NCI-H510A treated with DMSO at 0.1 percent for 48 hours (cell line): ENCODE results near the gene CFTR.

Experiments used
- DNase-seq: peaks from one replicate; lab custom pipeline; 2025; lab: John Stamatoyannopoulos, UW

CFTR gene

DNA sequence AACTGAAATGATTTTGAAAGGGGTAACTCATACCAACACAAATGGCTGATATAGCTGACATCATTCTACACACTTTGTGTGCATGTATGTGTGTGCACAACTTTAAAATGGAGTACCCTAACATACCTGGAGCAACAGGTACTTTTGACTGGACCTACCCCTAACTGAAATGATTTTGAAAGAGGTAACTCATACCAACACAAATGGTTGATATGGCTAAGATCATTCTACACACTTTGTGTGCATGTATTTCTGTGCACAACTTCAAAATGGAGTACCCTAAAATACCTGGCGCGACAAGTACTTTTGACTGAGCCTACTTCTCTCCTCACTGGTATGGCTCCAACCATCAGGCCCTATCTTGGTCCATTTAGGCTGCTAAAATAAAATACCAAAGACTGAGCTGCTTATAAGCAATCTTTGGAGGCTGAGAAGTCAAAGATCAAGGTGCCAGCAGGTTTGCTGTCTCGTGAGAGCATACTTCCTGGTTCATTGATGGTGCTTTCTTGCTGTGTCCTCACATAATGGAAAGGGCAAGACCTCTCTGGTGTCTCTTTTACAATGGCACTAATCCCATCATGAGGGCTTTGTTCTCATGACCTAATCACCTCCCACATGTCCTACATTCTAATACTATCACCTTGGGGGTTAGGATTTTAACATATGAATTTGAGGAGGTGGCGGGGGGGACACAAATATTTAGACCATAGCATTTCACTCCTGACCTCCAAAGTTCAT, 173.3 kb downstream of the CFTR start:
- DNase-seq: no peak

DNA sequence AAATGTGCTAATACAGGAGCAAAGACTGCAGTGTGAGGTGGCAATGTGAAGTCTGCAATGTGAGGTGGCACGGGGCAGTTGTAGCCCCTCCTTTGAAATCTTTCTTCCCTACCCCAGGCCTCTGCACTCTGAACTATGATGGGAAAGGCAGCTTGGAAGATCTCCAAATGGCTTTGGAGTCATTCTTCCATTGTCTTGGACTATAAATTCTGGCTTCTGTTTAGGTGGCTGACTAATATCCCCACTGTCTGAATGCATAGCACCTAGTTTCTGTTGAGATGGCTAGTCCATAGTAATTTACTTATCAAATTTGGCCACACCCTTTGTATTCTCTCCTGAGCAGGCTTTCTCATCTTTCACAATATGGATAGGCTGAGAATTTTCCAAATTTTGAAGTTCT, 175.0 kb downstream of the CFTR start:
- DNase-seq: no peak

DNA sequence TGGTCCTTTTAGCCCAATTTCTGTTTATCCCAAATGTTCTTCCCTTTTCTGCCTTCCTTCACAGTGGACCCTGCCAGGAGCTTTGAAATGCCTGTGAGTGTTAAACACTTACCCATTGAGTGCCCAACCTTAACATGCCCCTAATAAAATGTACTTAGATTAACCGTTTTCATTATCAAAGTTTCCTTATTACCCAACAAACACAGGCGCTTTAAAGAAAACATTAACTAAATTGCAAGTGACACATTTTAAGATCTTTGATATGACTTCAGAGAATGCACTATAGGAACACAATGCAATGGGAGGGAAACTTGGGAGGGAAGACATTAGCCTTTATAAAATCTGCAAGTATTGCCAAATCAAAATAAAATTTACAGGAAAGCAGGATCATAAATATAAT, 177.0 kb downstream of the CFTR start:
- DNase-seq: no peak

DNA sequence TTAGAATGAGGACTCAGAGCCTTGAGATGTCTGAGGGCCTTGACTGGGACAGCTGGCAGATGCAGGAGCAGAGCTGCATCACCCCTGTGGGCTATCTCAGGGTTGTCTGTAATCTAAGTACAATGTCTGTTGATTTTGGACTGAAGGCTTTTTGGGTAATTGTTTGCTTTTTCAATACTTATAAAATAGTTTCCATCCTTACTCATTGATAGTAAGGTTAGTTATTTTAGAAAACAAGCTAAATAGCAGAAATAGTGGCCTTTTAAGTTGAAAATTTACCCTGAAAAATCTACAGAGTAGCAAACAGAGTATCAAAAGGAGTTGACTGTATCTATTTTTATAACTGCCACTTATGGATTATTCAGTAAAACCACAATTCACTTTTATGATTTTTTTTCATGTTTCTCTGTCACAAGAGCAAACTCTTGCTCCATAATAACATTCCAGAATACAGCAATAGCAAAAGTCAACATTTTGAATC, 179.7 kb downstream of the CFTR start:
- DNase-seq: no peak

DNA sequence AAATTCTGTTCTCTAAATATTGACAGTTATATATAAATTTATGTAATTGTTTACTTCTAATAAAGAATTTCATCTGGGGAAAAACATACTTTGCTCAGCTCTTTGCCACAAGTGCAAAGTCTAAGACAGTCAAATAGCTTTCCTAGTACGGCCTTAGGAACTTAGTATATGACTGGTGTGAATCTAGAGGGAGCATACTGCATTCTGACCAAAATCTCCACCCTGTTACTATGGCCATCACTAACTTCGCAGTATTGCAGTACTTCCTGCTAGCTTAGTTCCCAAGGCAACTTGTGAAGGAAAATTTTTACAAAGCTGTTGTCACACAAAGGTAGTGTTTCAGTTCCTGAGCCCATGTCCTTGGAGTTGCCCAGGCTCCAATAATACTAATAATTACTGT, 181.5 kb downstream of the CFTR start:
- DNase-seq: no peak

DNA sequence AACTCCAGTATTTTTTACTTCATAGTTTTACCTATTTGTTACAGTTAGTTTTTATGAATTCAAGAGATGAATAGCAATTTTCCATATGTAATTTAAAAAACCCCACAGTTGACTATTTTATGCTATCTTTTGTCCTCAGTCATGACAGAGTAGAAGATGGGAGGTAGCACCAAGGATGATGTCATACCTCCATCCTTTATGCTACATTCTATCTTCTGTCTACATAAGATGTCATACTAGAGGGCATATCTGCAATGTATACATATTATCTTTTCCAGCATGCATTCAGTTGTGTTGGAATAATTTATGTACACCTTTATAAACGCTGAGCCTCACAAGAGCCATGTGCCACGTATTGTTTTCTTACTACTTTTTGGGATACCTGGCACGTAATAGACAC, 184.2 kb downstream of the CFTR start:
- no peak for DNase-seq

DNA sequence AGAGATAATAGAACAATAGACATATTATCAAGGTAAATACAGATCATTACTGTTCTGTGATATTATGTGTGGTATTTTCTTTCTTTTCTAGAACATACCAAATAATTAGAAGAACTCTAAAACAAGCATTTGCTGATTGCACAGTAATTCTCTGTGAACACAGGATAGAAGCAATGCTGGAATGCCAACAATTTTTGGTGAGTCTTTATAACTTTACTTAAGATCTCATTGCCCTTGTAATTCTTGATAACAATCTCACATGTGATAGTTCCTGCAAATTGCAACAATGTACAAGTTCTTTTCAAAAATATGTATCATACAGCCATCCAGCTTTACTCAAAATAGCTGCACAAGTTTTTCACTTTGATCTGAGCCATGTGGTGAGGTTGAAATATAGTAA, 185.5 kb downstream of the CFTR start:
- DNase-seq: no peak

DNA sequence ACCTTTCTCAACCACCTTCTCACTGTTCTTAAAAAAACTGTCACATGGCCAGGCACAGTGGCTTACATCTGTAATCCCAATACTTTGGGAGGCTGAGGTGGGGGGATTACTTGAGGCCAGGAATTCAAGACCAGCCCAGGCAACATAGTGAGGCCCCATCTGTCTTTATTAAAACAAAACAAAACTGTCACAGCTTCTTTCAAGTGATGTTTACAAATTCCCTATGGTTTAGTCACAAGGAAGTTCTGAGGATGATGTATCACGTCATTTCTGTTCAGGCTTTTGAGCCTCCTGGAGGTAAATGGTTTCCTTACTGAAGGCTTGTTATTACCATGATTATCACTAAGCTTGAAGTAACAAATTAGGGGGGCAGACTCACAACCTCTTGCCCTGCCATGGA, 186.2 kb downstream of the CFTR start:
- no peak for DNase-seq

DNA sequence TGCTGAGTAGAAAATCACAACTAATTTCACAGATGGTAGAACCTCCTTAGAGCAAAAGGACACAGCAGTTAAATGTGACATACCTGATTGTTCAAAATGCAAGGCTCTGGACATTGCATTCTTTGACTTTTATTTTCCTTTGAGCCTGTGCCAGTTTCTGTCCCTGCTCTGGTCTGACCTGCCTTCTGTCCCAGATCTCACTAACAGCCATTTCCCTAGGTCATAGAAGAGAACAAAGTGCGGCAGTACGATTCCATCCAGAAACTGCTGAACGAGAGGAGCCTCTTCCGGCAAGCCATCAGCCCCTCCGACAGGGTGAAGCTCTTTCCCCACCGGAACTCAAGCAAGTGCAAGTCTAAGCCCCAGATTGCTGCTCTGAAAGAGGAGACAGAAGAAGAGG, 186.9 kb downstream of the CFTR start:
- DNase-seq: no peak

DNA sequence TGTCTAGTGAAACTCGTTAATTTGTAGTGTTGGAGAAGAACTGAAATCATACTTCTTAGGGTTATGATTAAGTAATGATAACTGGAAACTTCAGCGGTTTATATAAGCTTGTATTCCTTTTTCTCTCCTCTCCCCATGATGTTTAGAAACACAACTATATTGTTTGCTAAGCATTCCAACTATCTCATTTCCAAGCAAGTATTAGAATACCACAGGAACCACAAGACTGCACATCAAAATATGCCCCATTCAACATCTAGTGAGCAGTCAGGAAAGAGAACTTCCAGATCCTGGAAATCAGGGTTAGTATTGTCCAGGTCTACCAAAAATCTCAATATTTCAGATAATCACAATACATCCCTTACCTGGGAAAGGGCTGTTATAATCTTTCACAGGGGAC, 187.6 kb downstream of the CFTR start:
- no peak for DNase-seq

DNA sequence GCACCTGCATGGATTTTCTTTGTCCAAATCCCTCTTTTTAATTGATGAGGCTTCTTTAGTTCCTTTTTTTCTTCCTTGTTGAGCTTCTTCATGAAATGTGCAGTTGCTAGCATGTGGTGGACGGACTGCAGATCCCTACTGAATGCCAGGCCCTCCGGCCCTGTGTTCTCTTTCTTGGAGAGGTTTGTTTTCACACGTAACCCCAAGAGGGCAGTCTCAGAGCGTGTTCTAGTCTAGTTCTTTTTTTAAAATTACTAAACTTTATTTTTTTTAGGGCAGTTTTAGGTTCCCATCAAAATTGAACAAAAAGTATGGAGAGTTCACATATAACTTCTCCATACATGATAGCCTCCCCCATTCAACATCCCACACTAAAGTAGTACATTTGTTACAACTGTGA, 190.0 kb downstream of the CFTR start:
- no peak for DNase-seq

DNA sequence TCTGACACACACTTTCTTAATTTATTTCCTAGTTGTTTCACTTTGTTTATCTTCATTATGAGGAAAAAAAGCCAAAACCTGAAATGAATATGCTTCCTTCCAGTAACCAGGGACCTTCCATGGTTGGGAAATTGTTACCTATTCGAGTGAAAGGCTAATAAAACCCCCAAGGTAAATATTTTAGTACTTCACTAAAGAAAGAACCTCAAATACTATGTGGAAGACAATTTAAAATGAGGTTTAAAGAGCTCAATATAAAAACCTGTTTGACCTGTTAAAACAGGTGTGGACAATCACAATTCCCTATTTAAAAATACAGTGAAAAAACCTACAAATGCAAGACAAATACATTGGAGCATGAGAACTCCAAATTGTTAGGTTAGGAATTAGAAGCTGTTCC, 192.6 kb downstream of the CFTR start:
- peak; percentile 30 for DNase-seq

DNA sequence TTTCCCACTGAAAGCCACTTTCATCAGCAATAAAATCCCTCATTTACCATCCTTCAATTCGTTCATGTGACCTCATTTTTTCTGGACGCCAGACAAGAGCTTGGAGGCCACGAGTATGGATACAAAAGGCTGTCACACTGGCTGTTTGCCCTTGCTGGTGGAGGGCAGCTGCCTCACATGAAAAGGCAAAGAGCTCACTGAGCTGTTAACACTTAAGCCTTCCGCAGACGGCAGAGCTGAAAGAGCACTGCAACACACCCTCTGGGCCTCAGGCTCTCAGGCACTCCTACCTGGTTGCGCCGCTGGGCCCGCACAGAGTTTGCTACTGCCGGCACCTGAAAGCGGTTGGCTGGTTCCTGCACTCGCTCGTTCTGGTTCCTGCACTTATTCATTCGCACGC, 193.5 kb downstream of the CFTR start:
- peak; percentile 64 for DNase-seq

DNA sequence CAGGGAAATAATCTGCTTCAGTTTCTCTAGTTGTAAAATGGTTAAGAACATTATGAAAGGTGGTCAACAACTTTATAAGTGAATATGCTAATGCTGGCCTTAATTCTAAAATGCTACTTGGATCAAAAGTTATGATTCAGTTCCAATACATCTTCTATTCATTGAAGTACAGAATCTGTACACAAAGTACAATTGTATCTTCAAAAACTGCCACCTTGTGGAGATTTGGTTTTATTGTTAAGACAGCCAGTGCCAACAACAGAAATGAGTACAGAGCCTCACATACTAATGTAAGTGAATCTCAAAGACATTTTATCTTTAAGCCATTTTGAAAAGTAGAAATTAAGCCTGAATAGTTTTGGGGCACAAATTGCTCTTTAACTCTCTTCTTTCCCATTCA, 194.0 kb downstream of the CFTR start:
- DNase-seq: peak; percentile 51

DNA sequence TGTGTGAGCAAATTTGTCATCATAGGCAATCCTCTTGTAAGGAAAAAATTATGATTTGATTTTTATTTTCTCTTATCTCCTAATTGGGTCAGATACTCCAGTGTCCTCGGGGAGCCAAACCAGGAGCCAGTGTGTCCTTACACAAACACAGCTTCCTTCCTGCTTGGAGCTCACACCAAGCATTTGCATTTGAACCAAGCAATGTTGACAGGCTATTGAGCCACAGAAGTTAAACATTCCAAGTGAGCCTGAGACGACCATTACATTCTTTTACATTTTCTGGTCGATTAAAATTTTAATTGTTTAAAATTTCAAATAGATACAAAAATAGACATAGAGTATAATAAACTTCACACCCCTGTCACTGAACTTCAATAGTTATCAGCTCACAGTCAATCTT, 194.8 kb downstream of the CFTR start:
- no peak for DNase-seq

DNA sequence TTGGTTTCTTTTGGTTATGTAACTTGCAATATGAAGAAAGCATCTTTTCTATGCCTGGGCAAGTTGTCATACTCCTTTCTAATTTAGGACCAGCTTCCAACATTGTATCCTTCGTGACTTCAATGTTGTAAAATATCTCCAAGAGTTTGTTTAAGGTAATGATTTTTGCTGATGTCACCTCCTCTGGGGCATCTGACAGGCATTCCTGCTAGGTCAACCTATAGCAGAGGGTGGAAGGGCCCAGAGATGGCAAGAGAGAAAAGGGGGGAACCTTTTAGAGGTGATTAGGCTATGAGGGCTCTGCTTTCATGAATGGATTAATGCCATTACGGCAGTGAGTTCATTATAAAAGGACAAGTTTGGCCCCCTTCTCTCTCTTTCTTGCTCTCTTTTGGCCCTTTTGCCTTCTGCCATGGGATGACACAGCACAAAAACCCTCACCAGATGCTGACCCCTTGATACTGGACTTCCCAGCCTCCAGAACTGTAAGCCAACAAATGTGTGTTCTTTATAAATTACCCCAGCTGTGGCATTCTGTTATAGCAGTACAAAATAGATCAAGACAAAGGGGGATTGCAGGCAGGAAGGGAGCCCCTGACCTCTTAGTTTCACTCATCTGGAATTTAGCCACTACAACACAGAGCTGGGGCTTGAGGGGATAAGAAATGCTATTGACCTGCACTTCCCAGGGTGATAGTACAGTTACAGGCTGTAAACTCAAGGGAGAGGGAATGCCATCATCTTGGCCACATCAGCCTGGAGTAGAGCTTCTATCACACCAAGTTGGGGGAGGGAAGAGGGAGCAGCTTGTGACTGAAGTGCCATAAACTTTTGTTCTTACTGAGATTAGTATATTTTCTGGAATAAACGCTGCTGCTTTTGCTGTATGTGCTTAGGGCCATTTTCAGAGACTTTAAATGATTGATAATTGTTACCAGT, 195.9 kb downstream of the CFTR start:
- no peak for DNase-seq

DNA sequence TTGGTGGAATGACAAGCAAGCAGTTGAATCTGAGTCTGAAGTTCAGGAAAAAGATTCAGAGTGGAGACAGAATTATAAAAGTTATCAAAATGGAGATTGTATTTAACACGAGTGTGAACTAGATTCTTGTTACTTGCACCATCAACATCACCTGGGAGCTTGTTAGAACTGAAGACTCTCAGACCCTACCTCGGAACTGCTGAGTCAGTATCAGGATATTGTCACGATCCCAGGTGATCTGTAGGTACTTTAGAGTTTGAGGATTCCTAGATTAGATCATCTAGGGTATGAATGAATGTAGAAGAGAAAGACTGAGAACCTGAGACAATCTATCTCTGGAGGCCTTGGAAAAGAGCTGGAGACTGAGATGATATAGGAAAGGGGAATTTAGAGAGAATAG, 199.3 kb downstream of the CFTR start:
- no peak for DNase-seq

DNA sequence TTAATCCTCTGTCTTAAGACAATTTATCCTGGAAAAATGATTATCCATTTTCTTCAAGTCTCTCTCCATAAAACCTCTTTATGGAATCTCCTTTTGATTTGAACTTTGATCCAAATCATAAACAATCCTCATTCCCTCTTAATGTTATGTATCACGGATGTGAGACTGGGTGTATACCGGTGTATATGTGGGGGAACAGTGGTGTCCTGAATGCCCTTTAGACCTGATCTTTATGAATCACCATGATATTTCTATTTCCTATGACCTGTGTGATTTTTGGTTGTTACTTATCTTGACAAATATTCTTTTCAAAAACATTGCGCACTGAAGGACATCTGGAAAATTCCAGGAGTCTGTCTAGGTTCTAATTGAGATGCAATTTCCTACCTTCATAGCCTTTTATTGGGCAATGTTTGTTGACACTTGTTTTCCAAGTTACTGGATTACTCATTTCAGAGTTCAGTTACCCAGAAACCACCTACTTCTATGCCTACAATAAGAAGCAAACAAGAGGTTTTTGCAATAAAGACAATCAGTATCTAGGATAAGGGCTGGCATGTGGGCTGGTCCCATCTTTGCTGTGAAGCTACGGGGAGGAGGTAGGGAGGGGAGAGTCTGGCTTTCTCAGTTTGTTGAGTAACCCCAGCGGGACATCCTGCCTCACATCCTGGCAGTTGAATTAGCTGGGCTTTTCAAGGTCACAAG, 203.0 kb downstream of the CFTR start:
- no peak for DNase-seq

DNA sequence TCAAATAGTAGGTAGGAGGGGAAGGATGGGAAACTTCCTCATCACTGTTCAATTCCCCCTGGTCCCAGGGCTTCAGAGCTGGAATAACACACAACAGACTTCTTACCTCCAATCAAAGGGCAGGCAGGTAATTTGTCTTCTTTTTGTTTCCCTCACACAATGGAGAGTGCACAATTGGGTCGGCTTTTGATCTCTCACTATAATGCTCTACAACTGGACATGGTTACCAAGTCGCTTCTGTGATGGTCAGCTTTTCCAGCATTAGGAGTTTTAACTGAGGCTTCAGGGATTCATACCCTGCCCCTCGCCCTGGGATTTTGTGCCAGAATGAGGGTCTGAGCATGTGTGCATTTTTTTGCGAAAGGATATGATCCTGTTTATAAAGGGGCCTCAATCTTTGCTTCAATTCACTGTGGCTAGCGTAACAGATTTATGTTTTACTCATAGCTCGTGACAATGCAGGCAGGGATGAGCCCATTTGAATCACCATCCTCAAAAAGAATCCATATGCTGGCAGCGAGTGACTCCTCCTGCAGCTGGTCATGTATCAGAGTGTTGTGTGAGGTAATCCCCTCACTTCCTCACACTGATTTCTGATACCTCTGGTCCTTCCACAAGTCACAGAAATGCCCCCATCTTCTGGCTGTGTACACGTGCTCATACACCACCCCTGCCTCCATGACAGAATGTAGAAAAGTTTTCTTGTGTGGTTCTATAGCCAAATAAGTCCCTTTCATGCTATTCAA, 203.8 kb downstream of the CFTR start:
- no peak for DNase-seq

DNA sequence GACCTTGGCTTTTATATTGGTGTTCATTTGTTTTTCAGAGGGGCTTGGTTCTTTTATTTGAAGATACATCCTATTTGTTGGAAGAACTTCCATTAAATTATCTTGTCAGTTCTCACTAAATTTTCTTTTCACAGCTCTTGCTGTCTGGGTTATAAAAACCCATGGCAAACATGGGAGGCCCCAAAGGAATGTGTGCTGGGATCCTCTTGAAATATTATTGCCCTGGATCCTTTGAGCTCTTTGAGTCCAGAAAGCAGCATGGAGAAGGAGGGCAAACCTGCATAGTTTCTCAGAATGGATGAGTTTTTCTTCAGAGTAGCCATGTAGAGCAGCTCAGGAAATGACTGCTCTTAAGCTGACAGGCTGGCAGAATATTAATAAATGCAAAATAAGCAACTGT, 206.0 kb downstream of the CFTR start:
- no peak for DNase-seq

DNA sequence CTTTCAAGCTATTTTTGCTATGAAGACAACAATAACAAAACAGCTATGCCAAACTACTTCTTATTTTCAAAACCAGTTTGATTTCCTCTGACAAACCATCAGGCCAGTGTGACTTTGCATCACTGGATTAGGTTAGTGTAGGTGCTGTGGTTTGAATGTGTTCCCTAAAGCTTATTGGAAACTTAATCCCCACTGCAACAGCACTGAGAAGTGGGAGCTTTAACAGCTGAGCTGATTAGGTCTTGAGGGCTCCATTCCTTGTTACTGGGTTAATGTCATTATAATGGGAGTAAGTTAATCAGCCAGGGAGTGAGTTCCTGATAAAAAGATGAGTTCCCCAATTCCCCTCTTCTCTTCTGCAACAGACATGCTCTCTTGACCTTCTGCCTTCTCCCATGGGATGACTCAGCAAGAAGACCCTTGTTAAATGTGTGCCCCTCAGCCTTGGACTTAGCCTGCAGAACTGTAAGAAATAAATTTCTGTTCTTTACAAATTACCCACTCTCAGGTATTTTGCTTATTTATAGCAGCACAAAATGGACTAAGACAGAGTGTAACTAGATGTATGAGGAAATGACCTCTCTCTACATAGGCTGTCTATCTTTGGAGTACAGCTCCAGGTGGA, 206.6 kb downstream of the CFTR start:
- DNase-seq: no peak

DNA sequence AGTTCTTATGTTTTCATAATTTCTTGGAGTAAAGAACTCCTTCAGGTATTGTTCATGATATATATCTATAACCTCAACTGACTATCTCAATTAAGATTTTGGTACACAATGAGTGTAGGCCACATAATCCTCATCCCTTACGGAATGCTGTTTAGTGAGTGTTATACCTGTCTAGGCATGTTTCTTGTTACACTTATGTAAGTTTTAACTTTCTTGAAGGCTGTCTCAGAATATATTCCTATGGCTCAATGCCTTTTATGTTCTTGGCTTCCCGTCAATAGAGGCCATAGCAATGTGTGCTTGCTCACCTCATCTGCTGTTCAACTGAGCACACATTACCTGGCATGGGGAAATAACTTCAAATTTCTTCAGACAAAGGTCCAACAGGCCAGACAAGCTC, 208.3 kb downstream of the CFTR start:
- no peak for DNase-seq
